ENCODE results near the gene MLC1. TPM values are rescaled to one million over a fixed set of nuclear protein-coding genes. Genes with fewer than 3 reads are reported as not detected.

MLC1 gene
- total and polyA plus RNA-seq, 2 donors (not counting 1 experiment from before 2014, with no cell fraction given), result 0.34 TPM; not detected in 1

GRCh38 chr22:50064453-50064852 lies 20.8 kb downstream of the MLC1 start:
- H3K9me3 ChIP-seq (ENCODE audit: control extremely low read depth in 1 of 3, control insufficient read depth in 2 of 3, insufficient read depth in 1 of 3, low read length in 2 of 3), result no peaks in the 10 kb centered on the region
- Mint-ChIP-seq H3K4me1 (no peaks in the 10 kb centered on the region), H3K9me3 (ENCODE audit: insufficient read depth) (no peaks in the 10 kb centered on the region), H3K27ac (no peak overlapping the region), H3K27me3 (peaks cover 9% of the 10 kb centered on the region), H3K4me3 (no peak overlapping the region)
- peaks cover 0 to 9% (median 2%) of the 10 kb centered on the region in 4 experiments for H3K27me3 ChIP-seq (replicated peaks in 1 of 4; ENCODE audit: control extremely low read depth in 1 of 4, control insufficient read depth in 3 of 4, insufficient read depth in 4 of 4, low read length in 3 of 4)
- TF ChIP-seq CTCF (IDR thresholded peaks at IDR 0.05) (no peak), EZH2 (IDR thresholded peaks at IDR 0.05; ENCODE audit: borderline replicate concordance, insufficient read depth, low read depth, low read length, poor library complexity, severe bottlenecking) (no peak)
- 97% methylated on average over 11 of the region's 18 CpGs for WGBS (ENCODE audit: insufficient coverage)
- DNase-seq (no peak), ATAC-seq (ENCODE audit: low read depth) (no peak)
- H3K4me1 ChIP-seq (ENCODE audit: control insufficient read depth in 2 of 2, insufficient read depth in 2 of 2, low read length in 2 of 2), result no peaks in the 10 kb centered on the region
- no peak overlapping the region for H3K27ac ChIP-seq (ENCODE audit: low read length in 2 of 2)
- CTCF ChIA-PET, result no interaction called here
- H3K79me2 ChIP-seq (ENCODE audit: control insufficient read depth, insufficient read depth, low read length), result no peaks in the 10 kb centered on the region
- H4K20me1 ChIP-seq (ENCODE audit: control insufficient read depth, insufficient read depth, low read length, poor library complexity, severe bottlenecking), result no peaks in the 10 kb centered on the region
- intact Hi-C loops (cut with micrococcal nuclease), result no loop called here
- POLR2A ChIA-PET, result no interaction called here
- H3K36me3 ChIP-seq (replicated peaks in 1 of 2; ENCODE audit: control extremely low read depth in 1 of 2, control insufficient read depth in 1 of 2, extremely low read depth in 1 of 2, insufficient read depth in 2 of 2, low read length in 1 of 2), result no peaks in the 10 kb centered on the region
- H3K4me2 ChIP-seq (replicated peaks; ENCODE audit: low read depth, low read length, poor library complexity, severe bottlenecking), result no peak overlapping the region
- no peak overlapping the region for H3K4me3 ChIP-seq (ENCODE audit: control extremely low read depth in 1 of 5, extremely low read depth in 1 of 5, insufficient read depth in 1 of 5, low read depth in 2 of 5, low read length in 4 of 5)
- H2AFZ ChIP-seq (ENCODE audit: insufficient read depth, low read depth, low read length, poor library complexity, severe bottlenecking), result no peak overlapping the region
- H3K9ac ChIP-seq (ENCODE audit: low read length), result no peak overlapping the region

- Histone ChIP-seq H3K27ac (ENCODE audit: low read length in 2 of 2) (no peak overlapping the region), H3K27me3 (replicated peaks in 1 of 4; ENCODE audit: control extremely low read depth in 1 of 4, control insufficient read depth in 3 of 4, insufficient read depth in 4 of 4, low read length in 3 of 4) (peaks cover 0 to 12% (median 6%) of the 10 kb centered on the region in 4 experiments), H3K4me2 (replicated peaks; ENCODE audit: low read depth, low read length, poor library complexity, severe bottlenecking) (no peak overlapping the region), H3K9me3 (ENCODE audit: control extremely low read depth in 1 of 3, control insufficient read depth in 2 of 3, insufficient read depth in 1 of 3, low read length in 2 of 3) (no peaks in the 10 kb centered on the region), H4K20me1 (ENCODE audit: control insufficient read depth, insufficient read depth, low read length, poor library complexity, severe bottlenecking) (no peaks in the 10 kb centered on the region), H3K36me3 (replicated peaks in 1 of 2; ENCODE audit: control extremely low read depth in 1 of 2, control insufficient read depth in 1 of 2, extremely low read depth in 1 of 2, insufficient read depth in 2 of 2, low read length in 1 of 2) (no peaks in the 10 kb centered on the region), H2AFZ (ENCODE audit: insufficient read depth, low read depth, low read length, poor library complexity, severe bottlenecking) (no peak overlapping the region), H3K79me2 (ENCODE audit: control insufficient read depth, insufficient read depth, low read length) (no peaks in the 10 kb centered on the region), H3K9ac (ENCODE audit: low read length) (no peak overlapping the region), H3K4me1 (ENCODE audit: control insufficient read depth in 2 of 2, insufficient read depth in 2 of 2, low read length in 2 of 2) (peaks cover 2 to 4% of the 10 kb centered on the region in 2 donors), H3K4me3 (ENCODE audit: control extremely low read depth in 1 of 5, extremely low read depth in 1 of 5, insufficient read depth in 1 of 5, low read depth in 2 of 5, low read length in 4 of 5) (no peak overlapping the region)
- ATAC-seq (ENCODE audit: low read depth), result no peak
- no peak for TF ChIP-seq CTCF (IDR thresholded peaks at IDR 0.05)
- TF ChIP-seq EZH2 (IDR thresholded peaks at IDR 0.05; ENCODE audit: borderline replicate concordance, insufficient read depth, low read depth, low read length, poor library complexity, severe bottlenecking), result no peak
- H3K27me3 Mint-ChIP-seq, result peaks cover 16% of the 10 kb centered on the region
- CTCF ChIA-PET, result no interaction called here
- H3K4me3 Mint-ChIP-seq, result no peak overlapping the region
- no peak overlapping the region for H3K27ac Mint-ChIP-seq
- no peak for DNase-seq
- no peaks in the 10 kb centered on the region for H3K9me3 Mint-ChIP-seq (ENCODE audit: insufficient read depth)
- WGBS (ENCODE audit: insufficient coverage), result 94% methylated on average over 20 of the region's 23 CpGs
- POLR2A ChIA-PET, result no interaction called here
- peaks cover 2% of the 10 kb centered on the region for H3K4me1 Mint-ChIP-seq
- intact Hi-C loops (cut with micrococcal nuclease), result no loop called here
Observed at GRCh38 chr22:50063589-50064393, 21.4 kb downstream of the MLC1 start.
